K562 (cell line): Measurements from ENCODE around the gene STK32C. TPM values are rescaled to one million over a fixed set of nuclear protein-coding genes. Genes with fewer than 3 reads are reported as not detected.
A peak's percentile ranks its signal among the peaks of the same experiment; 100 is the strongest.

Experiments
- BRF1 ChIP-seq: IDR thresholded peaks from 3 replicates; pipeline ENCODE4 v1.6.1; 2011; ENCODE audit warnings: borderline replicate concordance, mild to moderate bottlenecking; ENCODE audit not compliant: insufficient read length; ENCODE audit errors: extremely low read depth
- DPF2 ChIP-seq: fragments of 450-650 bp; IDR thresholded peaks from 2 replicates; pipeline ENCODE4 v1.6.1; 2016
- EP400 ChIP-seq: fragments of 450-650 bp; IDR thresholded peaks from 2 replicates; pipeline ENCODE4 v1.6.1; 2017; ENCODE audit warnings: antibody characterized with exemption, mild to moderate bottlenecking, moderate library complexity
- KDM4B ChIP-seq, 2 experiments: fragments of 450-650 bp in 1 of 2; sonication (generic) in 1 of 2; IDR thresholded peaks; 2 replicates each; pipeline ENCODE4 v1.6.1; 2016 to 2017; ENCODE audit warnings: borderline replicate concordance in 2 of 2, antibody characterized with exemption in 1 of 2, low read depth in 1 of 2, mild to moderate bottlenecking in 1 of 2
- MAFG ChIP-seq: fragments of 450-650 bp; conservative IDR thresholded peaks from 2 replicates; pipeline ENCODE4 v1.6.1; 2016; ENCODE audit warnings: missing genetic modification characterization, missing compliant biosample characterization
- MAFK ChIP-seq: IDR thresholded peaks from 2 replicates; pipeline ENCODE4 v1.6.1; 2011; ENCODE audit warnings: low read length, improper control_type of control experiment
- PHB2 ChIP-seq: fragments of 450-650 bp; IDR thresholded peaks from 2 replicates; pipeline ENCODE4 v1.6.1; 2017; ENCODE audit warnings: low read depth
- RAD21 ChIP-seq, 2 experiments: fragments of 250-450 bp in 1 of 2; fragments of 450-650 bp in 1 of 2; sonication (Bioruptor Pico) in 1 of 2; formaldehyde crosslinking in 1 of 2; IDR thresholded peaks in 1 of 2; conservative IDR thresholded peaks in 1 of 2; 2 replicates each; pipeline versions ENCODE4 v1.4.0 to v1.8.0; 2020 to 2022; ENCODE audit warnings: mild to moderate bottlenecking in 2 of 2, moderate library complexity in 1 of 2
- RAD51 ChIP-seq: fragments of 450-650 bp; IDR thresholded peaks from 2 replicates; pipeline ENCODE4 v1.7.1; 2016; ENCODE audit warnings: low read depth, mild to moderate bottlenecking, borderline replicate concordance
- TSHZ1 ChIP-seq: fragments of 250-450 bp; sonication (Bioruptor Pico); IDR thresholded peaks from 2 replicates; pipeline ENCODE4 v1.4.0; 2020; ENCODE audit warnings: mild to moderate bottlenecking, moderate library complexity
- ZNF263 ChIP-seq: sonication (generic); formaldehyde crosslinking; IDR thresholded peaks from 2 replicates; pipeline ENCODE4 v1.8.0; 2022; ENCODE audit warnings: mild to moderate bottlenecking, missing genetic modification reagents, borderline replicate concordance
- ZNF282 ChIP-seq: sonication (generic); formaldehyde crosslinking; IDR thresholded peaks from 2 replicates; pipeline ENCODE4 v1.8.1; 2023; ENCODE audit warnings: missing genetic modification reagents
- polyA plus RNA-seq, 8 experiments: library from polyadenylated mRNA; depleted of rRNA in 4 of 8; stranded (reverse) in 5 of 8; unstranded in 3 of 8; fragments of >200 nt; fragmentation: Nextera tagmentation in 2 of 8; fragmentation: Illumina TruSeq in 1 of 8; extraction: Ambion mirVana in 2 of 8; extraction: Trizol in 1 of 8; gene quantifications; 2 replicates each; pipeline versions ENCODE4 v1.2.1 to v1.2.3, GENCODE V29; 2011 to 2014; ENCODE audit warnings: inconsistent platforms in 1 of 8, missing spikeins in 1 of 8
- total RNA-seq, 7 experiments: library from RNA; depleted of rRNA in 6 of 7; stranded (reverse); fragments of >200 nt in 6 of 7; fragmentation: Illumina TruSeq in 2 of 7; extraction: Trizol in 2 of 7; gene quantifications; 2 replicates each; pipeline versions ENCODE4 v1.2.1 to v1.2.3, GENCODE V29; 2011 to 2021; ENCODE audit warnings: low replicate concordance in 1 of 7
- TF ChIP-seq, protein P1 (sequence below), 2 experiments: fragments of 450-650 bp; formaldehyde crosslinking in 1 of 2; IDR thresholded peaks; 2 replicates each; pipeline versions ENCODE4 v1.4.0 to v1.6.1; 2014 to 2020; ENCODE audit warnings: mild to moderate bottlenecking in 2 of 2, borderline replicate concordance in 1 of 2, low read depth in 1 of 2
- TF ChIP-seq, protein P2 (sequence below), 2 experiments: fragments of 450-650 bp; conservative IDR thresholded peaks; 2 replicates each; pipeline ENCODE4 v1.6.1; 2017; ENCODE audit warnings: mild to moderate bottlenecking in 2 of 2, moderate library complexity in 2 of 2

The STK32C gene
- total and polyA plus RNA-seq, 9 of the 15 experiments (the other 6 are each of a cell fraction or from before 2014, with no cell fraction given), result 1.5 to 20.9 (median 6.5) TPM

DNA sequence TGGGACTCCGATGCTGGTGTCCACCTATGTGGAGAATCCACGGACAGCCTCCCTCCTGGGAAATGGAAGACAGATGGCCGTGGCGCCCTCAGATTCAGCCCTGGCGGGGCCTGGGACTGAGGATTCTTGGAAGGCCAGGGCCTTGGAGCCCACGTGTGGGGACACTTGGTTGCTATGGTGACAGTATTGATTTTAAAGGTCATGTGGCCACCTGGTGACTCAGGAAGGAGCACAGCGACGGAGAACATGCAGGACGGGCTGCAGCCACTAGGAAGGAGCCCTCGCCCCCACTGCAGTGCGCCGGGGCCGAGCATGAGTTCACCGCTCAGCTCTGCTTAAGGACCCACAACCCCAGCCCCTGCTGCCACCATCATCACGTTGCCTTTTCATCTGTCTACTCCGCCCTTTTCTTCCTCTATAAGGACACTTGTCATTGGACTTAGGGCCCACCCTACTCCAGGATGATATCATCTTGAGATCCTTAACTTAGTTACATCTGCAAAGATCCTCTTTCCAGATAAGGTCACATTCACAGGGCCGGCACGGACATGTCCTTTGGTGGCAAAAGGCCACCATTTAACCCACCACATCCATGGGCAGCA, 3.7 kb upstream of the STK32C start (continued):
- TF ChIP-seq, protein P1, sequence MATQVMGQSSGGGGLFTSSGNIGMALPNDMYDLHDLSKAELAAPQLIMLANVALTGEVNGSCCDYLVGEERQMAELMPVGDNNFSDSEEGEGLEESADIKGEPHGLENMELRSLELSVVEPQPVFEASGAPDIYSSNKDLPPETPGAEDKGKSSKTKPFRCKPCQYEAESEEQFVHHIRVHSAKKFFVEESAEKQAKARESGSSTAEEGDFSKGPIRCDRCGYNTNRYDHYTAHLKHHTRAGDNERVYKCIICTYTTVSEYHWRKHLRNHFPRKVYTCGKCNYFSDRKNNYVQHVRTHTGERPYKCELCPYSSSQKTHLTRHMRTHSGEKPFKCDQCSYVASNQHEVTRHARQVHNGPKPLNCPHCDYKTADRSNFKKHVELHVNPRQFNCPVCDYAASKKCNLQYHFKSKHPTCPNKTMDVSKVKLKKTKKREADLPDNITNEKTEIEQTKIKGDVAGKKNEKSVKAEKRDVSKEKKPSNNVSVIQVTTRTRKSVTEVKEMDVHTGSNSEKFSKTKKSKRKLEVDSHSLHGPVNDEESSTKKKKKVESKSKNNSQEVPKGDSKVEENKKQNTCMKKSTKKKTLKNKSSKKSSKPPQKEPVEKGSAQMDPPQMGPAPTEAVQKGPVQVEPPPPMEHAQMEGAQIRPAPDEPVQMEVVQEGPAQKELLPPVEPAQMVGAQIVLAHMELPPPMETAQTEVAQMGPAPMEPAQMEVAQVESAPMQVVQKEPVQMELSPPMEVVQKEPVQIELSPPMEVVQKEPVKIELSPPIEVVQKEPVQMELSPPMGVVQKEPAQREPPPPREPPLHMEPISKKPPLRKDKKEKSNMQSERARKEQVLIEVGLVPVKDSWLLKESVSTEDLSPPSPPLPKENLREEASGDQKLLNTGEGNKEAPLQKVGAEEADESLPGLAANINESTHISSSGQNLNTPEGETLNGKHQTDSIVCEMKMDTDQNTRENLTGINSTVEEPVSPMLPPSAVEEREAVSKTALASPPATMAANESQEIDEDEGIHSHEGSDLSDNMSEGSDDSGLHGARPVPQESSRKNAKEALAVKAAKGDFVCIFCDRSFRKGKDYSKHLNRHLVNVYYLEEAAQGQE (IDR thresholded peaks at IDR 0.05; ENCODE audit: borderline replicate concordance), result peak; percentile 75
- TF ChIP-seq, protein P1 (CRISPR knock-in tag; IDR thresholded peaks at IDR 0.05; ENCODE audit: low read depth), result no peak
- TF ChIP-seq ZNF282, result no peak
- peak in 1 of 2 experiments; percentile 19; a peak in 2 of 4 replicates for TF ChIP-seq RAD21 (CRISPR knock-in tag; conservative IDR thresholded peaks at IDR 0.05 in 1 of 2, IDR thresholded peaks at IDR 0.05 in 1 of 2)
- TF ChIP-seq BRF1, result no peak
- peak; percentile 24; the same call in 1 of the 2 replicates for TF ChIP-seq ZNF263
- no peak for TF ChIP-seq KDM4B (IDR thresholded peaks at IDR 0.05; ENCODE audit: borderline replicate concordance in 2 of 2, low read depth in 1 of 2)
- peak; percentile 63 for TF ChIP-seq DPF2
- TF ChIP-seq MAFG (tag), result no peak
- TF ChIP-seq EP400, result peak; percentile 44; the same call in 1 of the 2 replicates
- TF ChIP-seq MAFK, result no peak
- TF ChIP-seq, protein P2, sequence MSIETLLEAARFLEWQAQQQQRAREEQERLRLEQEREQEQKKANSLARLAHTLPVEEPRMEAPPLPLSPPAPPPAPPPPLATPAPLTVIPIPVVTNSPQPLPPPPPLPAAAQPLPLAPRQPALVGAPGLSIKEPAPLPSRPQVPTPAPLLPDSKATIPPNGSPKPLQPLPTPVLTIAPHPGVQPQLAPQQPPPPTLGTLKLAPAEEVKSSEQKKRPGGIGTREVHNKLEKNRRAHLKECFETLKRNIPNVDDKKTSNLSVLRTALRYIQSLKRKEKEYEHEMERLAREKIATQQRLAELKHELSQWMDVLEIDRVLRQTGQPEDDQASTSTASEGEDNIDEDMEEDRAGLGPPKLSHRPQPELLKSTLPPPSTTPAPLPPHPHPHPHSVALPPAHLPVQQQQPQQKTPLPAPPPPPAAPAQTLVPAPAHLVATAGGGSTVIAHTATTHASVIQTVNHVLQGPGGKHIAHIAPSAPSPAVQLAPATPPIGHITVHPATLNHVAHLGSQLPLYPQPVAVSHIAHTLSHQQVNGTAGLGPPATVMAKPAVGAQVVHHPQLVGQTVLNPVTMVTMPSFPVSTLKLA (conservative IDR thresholded peaks at IDR 0.05), result peak; percentile 90 to 94
- no peak for TF ChIP-seq PHB2
- no peak for TF ChIP-seq TSHZ1 (CRISPR knock-in tag)
- TF ChIP-seq RAD51, result peak; percentile 85
